Mammary epithelial cell (primary cell): ENCODE measurements around the gene PLD3.

Experiments used
- CTCF ChIP-seq, 2 donors: IDR thresholded peaks in 1 of 2; conservative IDR thresholded peaks in 1 of 2; 2 replicates each; pipeline ENCODE4 v1.5.1; 2011 to 2012; ENCODE audit warnings: inconsistent platforms in 2 of 2, low read length in 2 of 2, mild to moderate bottlenecking in 2 of 2, control low read depth in 1 of 2, low read depth in 1 of 2; ENCODE audit not compliant: insufficient read depth in 1 of 2; ENCODE audit errors: extremely low read depth in 1 of 2
- EZH2 ChIP-seq: IDR thresholded peaks from 2 replicates; pipeline ENCODE4 v1.6.1; 2012; ENCODE audit warnings: low read length, inconsistent platforms, borderline replicate concordance

DNA sequence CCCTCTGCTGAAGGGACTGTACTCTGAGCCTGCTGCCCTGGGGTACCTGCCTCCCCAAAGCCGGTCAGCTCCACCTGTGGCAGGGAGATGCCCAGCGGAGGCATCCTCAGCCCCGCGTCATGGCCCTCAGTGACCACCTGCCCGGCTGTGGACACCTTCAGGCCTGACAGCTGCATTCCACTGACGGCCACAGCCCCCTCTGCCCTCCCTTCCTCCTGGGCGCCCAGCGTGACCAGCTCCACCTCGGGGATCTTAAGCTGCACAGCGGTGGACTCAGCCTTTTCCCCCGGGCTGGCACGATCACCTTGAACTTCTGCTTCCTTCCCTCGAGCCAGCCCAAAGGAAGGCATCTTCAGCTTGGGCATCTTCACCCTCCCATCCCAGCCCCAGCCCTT lies 46.3 kb downstream of the PLD3 start:
- TF ChIP-seq CTCF (conservative IDR thresholded peaks at IDR 0.05 in 1 of 2, IDR thresholded peaks at IDR 0.05 in 1 of 2; ENCODE audit: extremely low read depth in 1 of 2, insufficient read depth in 1 of 2, low read depth in 1 of 2, low read length in 2 of 2): no peak
- TF ChIP-seq EZH2: no peak
